Panc1 (cell line): ENCODE measurements around the gene FBXO31.

Experiments used
- POLR2AphosphoS5 ChIP-seq: IDR thresholded peaks from 2 replicates; pipeline ENCODE4 v1.6.1; 2012; ENCODE audit warnings: mild to moderate bottlenecking, low read depth, low read length, moderate library complexity
- SIN3A ChIP-seq: IDR thresholded peaks from 2 replicates; pipeline ENCODE4 v1.6.1; 2012; ENCODE audit warnings: low read depth, mild to moderate bottlenecking, low read length, moderate library complexity, borderline replicate concordance; ENCODE audit not compliant: insufficient read depth
- TCF7L2 ChIP-seq: IDR thresholded peaks from 2 replicates; pipeline ENCODE4 v1.6.1; 2011; ENCODE audit warnings: mild to moderate bottlenecking, low read depth, low read length, inconsistent platforms
- TF ChIP-seq, protein P1 (sequence below): fragments of 450-650 bp; IDR thresholded peaks from 2 replicates; pipeline ENCODE4 v1.5.1; 2017; ENCODE audit warnings: mild to moderate bottlenecking
- TF ChIP-seq, protein P2 (sequence below), 2 experiments: IDR thresholded peaks; 2 replicates each; pipeline ENCODE4 v1.6.1; 2011 to 2012; ENCODE audit warnings: low read depth in 2 of 2, control low read depth in 1 of 2, low read length in 1 of 2, mild to moderate bottlenecking in 1 of 2, moderate library complexity in 1 of 2; ENCODE audit not compliant: insufficient read depth in 1 of 2

DNA sequence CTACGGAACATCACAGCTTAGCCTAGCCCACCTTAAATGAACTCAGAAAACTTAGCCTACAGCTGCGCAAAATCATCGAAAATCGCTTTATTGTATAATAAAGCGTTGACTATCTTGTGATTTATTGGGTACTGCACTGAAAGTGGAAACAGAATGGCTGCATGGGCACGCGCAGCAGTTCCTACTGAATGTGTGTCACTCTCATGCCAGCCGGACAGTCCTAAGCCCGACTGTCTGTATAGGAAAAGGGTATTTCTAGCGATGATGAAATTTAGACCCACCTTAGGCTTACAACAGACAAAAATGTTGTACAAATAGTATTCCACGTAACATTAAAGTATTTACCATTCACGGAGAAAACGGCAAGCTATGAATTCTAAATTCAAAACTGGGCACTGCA lies 9.3 kb downstream of the FBXO31 start:
- TF ChIP-seq, protein P1, sequence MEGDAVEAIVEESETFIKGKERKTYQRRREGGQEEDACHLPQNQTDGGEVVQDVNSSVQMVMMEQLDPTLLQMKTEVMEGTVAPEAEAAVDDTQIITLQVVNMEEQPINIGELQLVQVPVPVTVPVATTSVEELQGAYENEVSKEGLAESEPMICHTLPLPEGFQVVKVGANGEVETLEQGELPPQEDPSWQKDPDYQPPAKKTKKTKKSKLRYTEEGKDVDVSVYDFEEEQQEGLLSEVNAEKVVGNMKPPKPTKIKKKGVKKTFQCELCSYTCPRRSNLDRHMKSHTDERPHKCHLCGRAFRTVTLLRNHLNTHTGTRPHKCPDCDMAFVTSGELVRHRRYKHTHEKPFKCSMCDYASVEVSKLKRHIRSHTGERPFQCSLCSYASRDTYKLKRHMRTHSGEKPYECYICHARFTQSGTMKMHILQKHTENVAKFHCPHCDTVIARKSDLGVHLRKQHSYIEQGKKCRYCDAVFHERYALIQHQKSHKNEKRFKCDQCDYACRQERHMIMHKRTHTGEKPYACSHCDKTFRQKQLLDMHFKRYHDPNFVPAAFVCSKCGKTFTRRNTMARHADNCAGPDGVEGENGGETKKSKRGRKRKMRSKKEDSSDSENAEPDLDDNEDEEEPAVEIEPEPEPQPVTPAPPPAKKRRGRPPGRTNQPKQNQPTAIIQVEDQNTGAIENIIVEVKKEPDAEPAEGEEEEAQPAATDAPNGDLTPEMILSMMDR: no peak
- TF ChIP-seq SIN3A (no peak), POLR2AphosphoS5 (no peak), TCF7L2 (no peak)
- TF ChIP-seq, protein P2, sequence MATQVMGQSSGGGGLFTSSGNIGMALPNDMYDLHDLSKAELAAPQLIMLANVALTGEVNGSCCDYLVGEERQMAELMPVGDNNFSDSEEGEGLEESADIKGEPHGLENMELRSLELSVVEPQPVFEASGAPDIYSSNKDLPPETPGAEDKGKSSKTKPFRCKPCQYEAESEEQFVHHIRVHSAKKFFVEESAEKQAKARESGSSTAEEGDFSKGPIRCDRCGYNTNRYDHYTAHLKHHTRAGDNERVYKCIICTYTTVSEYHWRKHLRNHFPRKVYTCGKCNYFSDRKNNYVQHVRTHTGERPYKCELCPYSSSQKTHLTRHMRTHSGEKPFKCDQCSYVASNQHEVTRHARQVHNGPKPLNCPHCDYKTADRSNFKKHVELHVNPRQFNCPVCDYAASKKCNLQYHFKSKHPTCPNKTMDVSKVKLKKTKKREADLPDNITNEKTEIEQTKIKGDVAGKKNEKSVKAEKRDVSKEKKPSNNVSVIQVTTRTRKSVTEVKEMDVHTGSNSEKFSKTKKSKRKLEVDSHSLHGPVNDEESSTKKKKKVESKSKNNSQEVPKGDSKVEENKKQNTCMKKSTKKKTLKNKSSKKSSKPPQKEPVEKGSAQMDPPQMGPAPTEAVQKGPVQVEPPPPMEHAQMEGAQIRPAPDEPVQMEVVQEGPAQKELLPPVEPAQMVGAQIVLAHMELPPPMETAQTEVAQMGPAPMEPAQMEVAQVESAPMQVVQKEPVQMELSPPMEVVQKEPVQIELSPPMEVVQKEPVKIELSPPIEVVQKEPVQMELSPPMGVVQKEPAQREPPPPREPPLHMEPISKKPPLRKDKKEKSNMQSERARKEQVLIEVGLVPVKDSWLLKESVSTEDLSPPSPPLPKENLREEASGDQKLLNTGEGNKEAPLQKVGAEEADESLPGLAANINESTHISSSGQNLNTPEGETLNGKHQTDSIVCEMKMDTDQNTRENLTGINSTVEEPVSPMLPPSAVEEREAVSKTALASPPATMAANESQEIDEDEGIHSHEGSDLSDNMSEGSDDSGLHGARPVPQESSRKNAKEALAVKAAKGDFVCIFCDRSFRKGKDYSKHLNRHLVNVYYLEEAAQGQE (IDR thresholded peaks at IDR 0.05; ENCODE audit: insufficient read depth in 1 of 2, low read depth in 2 of 2, low read length in 1 of 2): no peak
